Measurements from ENCODE around the gene FANCE. TPM values are rescaled to one million over a fixed set of nuclear protein-coding genes. Genes with fewer than 3 reads are reported as not detected.

Gene FANCE
- total and polyA plus RNA-seq, 9 donors: 13.6 to 25.0 (median 21.8) TPM

- peak overlapping the region; percentile 89 for H3K27ac ChIP-seq (ENCODE audit: low read length)
- peaks cover 14% of the 10 kb centered on the region for H3K27me3 ChIP-seq (ENCODE audit: control insufficient read depth, insufficient read depth, low read length)
- peaks cover 87% of the 10 kb centered on the region for H3K4me1 ChIP-seq (ENCODE audit: control insufficient read depth, insufficient read depth, low read length)
- no peak for DNase-seq
- H3K9me3 ChIP-seq (replicated peaks; ENCODE audit: control insufficient read depth, low read depth, low read length): no peaks in the 10 kb centered on the region
- H3K36me3 ChIP-seq (ENCODE audit: control insufficient read depth, insufficient read depth, low read length): peaks cover 7% of the 10 kb centered on the region
- no peak overlapping the region for H3K4me3 ChIP-seq (ENCODE audit: low read length)
- 30% methylated on average over 8 of the region's 8 CpGs for WGBS (ENCODE audit: insufficient coverage)
Measured at GRCh38 chr6:35490821-35491557, 38.9 kb downstream of the FANCE start.

- Histone ChIP-seq H3K27ac (ENCODE audit: low read length) (peak overlapping the region; percentile 89), H3K4me3 (ENCODE audit: low read length) (no peak overlapping the region), H3K27me3 (ENCODE audit: control insufficient read depth, insufficient read depth, low read length) (peaks cover 13% of the 10 kb centered on the region), H3K9me3 (replicated peaks; ENCODE audit: control insufficient read depth, low read depth, low read length) (no peaks in the 10 kb centered on the region), H3K4me1 (ENCODE audit: control insufficient read depth, insufficient read depth, low read length) (peaks cover 81% of the 10 kb centered on the region), H3K36me3 (ENCODE audit: control insufficient read depth, insufficient read depth, low read length) (peaks cover 2% of the 10 kb centered on the region)
- DNase-seq: no peak
- WGBS (ENCODE audit: insufficient coverage): 10% methylated on average over 2 of the region's 5 CpGs
Measured at GRCh38 chr6:35491558-35492257, 39.6 kb downstream of the FANCE start.

- H3K36me3 ChIP-seq (ENCODE audit: control insufficient read depth, insufficient read depth, low read length): peaks cover 2% of the 10 kb centered on the region
- H3K27ac ChIP-seq (ENCODE audit: low read length): peak overlapping the region; percentile 89
- H3K9me3 ChIP-seq (replicated peaks; ENCODE audit: control insufficient read depth, low read depth, low read length): no peaks in the 10 kb centered on the region
- H3K4me1 ChIP-seq (ENCODE audit: control insufficient read depth, insufficient read depth, low read length): peaks cover 77% of the 10 kb centered on the region
- H3K4me3 ChIP-seq (ENCODE audit: low read length): no peak overlapping the region
- peak; percentile 73 for DNase-seq
- WGBS (ENCODE audit: insufficient coverage): no CpG with 5 or more reads among the region's 7 CpGs
- H3K27me3 ChIP-seq (ENCODE audit: control insufficient read depth, insufficient read depth, low read length): peaks cover 13% of the 10 kb centered on the region
Measured at GRCh38 chr6:35492258-35492973, 40.3 kb downstream of the FANCE start.

- Histone ChIP-seq H3K4me1 (ENCODE audit: control insufficient read depth, insufficient read depth, low read length) (peaks cover 77% of the 10 kb centered on the region), H3K36me3 (ENCODE audit: control insufficient read depth, insufficient read depth, low read length) (peaks cover 2% of the 10 kb centered on the region), H3K4me3 (ENCODE audit: low read length) (no peak overlapping the region), H3K27me3 (ENCODE audit: control insufficient read depth, insufficient read depth, low read length) (peaks cover 16% of the 10 kb centered on the region), H3K9me3 (replicated peaks; ENCODE audit: control insufficient read depth, low read depth, low read length) (no peaks in the 10 kb centered on the region), H3K27ac (ENCODE audit: low read length) (peak overlapping the region; percentile 89)
- no peak for DNase-seq
- WGBS (ENCODE audit: insufficient coverage): 59% methylated on average over 3 of the region's 7 CpGs
Measured at GRCh38 chr6:35492974-35493284, 40.8 kb downstream of the FANCE start.

- peaks cover 77% of the 10 kb centered on the region for H3K4me1 ChIP-seq (ENCODE audit: control insufficient read depth, insufficient read depth, low read length)
Measured at GRCh38 chr6:35493307-35493983, 41.3 kb downstream of the FANCE start.

GRCh38 chr6:35494161-35494563 is 42.0 kb downstream of the FANCE start:
- H3K36me3 ChIP-seq (ENCODE audit: control insufficient read depth, insufficient read depth, low read length): peaks cover 2% of the 10 kb centered on the region
- no peaks in the 10 kb centered on the region for H3K9me3 ChIP-seq (replicated peaks; ENCODE audit: control insufficient read depth, low read depth, low read length)
- WGBS (ENCODE audit: insufficient coverage): no CpG with 5 or more reads among the region's 4 CpGs
- no peak overlapping the region for H3K4me3 ChIP-seq (ENCODE audit: low read length)
- H3K4me1 ChIP-seq (ENCODE audit: control insufficient read depth, insufficient read depth, low read length): peaks cover 81% of the 10 kb centered on the region
- H3K27ac ChIP-seq (ENCODE audit: low read length): peak overlapping the region; percentile 45
- H3K27me3 ChIP-seq (ENCODE audit: control insufficient read depth, insufficient read depth, low read length): peaks cover 23% of the 10 kb centered on the region
- peak; percentile 68 for DNase-seq

More at GRCh38 chr6:35493307-35493983, 41.3 kb downstream of the FANCE start:
- H3K27ac ChIP-seq (ENCODE audit: low read length): peak overlapping the region; percentile 89
- 79% methylated on average over 28 of the region's 28 CpGs for WGBS (ENCODE audit: insufficient coverage)
- peaks cover 2% of the 10 kb centered on the region for H3K36me3 ChIP-seq (ENCODE audit: control insufficient read depth, insufficient read depth, low read length)
- no peak overlapping the region for H3K4me3 ChIP-seq (ENCODE audit: low read length)
- peaks cover 20% of the 10 kb centered on the region for H3K27me3 ChIP-seq (ENCODE audit: control insufficient read depth, insufficient read depth, low read length)
- H3K9me3 ChIP-seq (replicated peaks; ENCODE audit: control insufficient read depth, low read depth, low read length): no peaks in the 10 kb centered on the region
- DNase-seq: no peak

GRCh38 chr6:35495258-35496035 is 43.3 kb downstream of the FANCE start:
- H3K27me3 ChIP-seq (ENCODE audit: control insufficient read depth, insufficient read depth, low read length): peaks cover 23% of the 10 kb centered on the region
- WGBS (ENCODE audit: insufficient coverage): 26% methylated on average over 3 of the region's 9 CpGs

GRCh38 chr6:35496036-35496840 is 44.1 kb downstream of the FANCE start:
- Histone ChIP-seq H3K9me3 (replicated peaks; ENCODE audit: control insufficient read depth, low read depth, low read length) (no peaks in the 10 kb centered on the region), H3K27ac (ENCODE audit: low read length) (peak overlapping the region; percentile 95), H3K4me1 (ENCODE audit: control insufficient read depth, insufficient read depth, low read length) (peaks cover 80% of the 10 kb centered on the region), H3K27me3 (ENCODE audit: control insufficient read depth, insufficient read depth, low read length) (peaks cover 20% of the 10 kb centered on the region), H3K36me3 (ENCODE audit: control insufficient read depth, insufficient read depth, low read length) (peaks cover 2% of the 10 kb centered on the region), H3K4me3 (ENCODE audit: low read length) (peak overlapping the region; percentile 70)
- DNase-seq: peak; percentile 62
- 2% methylated on average over 28 of the region's 63 CpGs for WGBS (ENCODE audit: insufficient coverage)

More at GRCh38 chr6:35495258-35496035, 43.3 kb downstream of the FANCE start:
- no peak for DNase-seq
- Histone ChIP-seq H3K4me1 (ENCODE audit: control insufficient read depth, insufficient read depth, low read length) (peaks cover 81% of the 10 kb centered on the region), H3K27ac (ENCODE audit: low read length) (peak overlapping the region; percentile 95), H3K36me3 (ENCODE audit: control insufficient read depth, insufficient read depth, low read length) (peaks cover 2% of the 10 kb centered on the region), H3K9me3 (replicated peaks; ENCODE audit: control insufficient read depth, low read depth, low read length) (no peaks in the 10 kb centered on the region), H3K4me3 (ENCODE audit: low read length) (peak overlapping the region; percentile 70)
